GM21381 (cell line): Measurements from ENCODE around the gene BEGAIN.

ENCODE experiments used
- ATAC-seq: cut with Tn5 transposase; IDR thresholded peaks from one replicate; pipeline ENCODE4 v1.9.1; 2021; ENCODE audit warnings: mild to moderate bottlenecking, moderate library complexity; ENCODE audit not compliant: unreplicated experiment

BEGAIN gene

GRCh38 chr14:100584056-100585031 is 2.9 kb downstream of the BEGAIN start:
- ATAC-seq: no peak

- no peak for ATAC-seq
These were observed 4.0 kb downstream of the BEGAIN start for GRCh38 chr14:100583245-100583644.

DNA sequence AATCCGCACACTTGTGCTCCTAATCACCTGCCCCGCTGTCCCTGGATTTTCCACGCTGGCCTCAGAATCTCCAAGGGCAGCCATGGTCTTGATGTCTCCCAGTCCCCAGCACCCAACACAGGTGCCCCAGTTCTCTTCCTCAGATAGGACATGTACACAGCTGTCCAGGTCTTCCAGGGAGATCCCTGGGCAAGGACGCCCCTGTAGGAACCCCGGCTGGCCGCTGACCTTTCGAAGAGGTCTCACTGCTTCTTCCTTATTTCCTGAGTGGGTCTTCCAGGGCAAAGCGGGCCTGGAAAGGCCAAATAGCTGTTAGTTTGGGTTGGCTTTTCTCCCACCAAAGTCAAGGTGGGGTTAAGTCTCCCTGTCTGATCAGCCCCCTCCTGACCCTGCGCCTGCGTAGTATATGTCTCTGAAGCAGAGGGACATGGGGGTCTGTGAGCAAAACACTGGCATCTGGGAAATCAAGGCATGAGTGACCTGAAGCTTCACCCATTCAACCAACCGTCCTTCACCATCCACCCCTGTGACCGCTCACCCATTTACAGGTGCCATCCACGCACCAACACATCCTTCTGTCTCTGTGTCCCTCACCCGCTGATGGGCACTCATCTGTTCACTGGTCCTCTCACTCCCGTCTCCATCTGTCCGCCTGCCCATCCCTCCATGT is 4.6 kb downstream of the BEGAIN start:
- ATAC-seq: no peak

GRCh38 chr14:100581228-100582145 is 5.7 kb downstream of the BEGAIN start:
- no peak for ATAC-seq

GRCh38 chr14:100580316-100581227 is 6.6 kb downstream of the BEGAIN start:
- ATAC-seq: no peak

DNA sequence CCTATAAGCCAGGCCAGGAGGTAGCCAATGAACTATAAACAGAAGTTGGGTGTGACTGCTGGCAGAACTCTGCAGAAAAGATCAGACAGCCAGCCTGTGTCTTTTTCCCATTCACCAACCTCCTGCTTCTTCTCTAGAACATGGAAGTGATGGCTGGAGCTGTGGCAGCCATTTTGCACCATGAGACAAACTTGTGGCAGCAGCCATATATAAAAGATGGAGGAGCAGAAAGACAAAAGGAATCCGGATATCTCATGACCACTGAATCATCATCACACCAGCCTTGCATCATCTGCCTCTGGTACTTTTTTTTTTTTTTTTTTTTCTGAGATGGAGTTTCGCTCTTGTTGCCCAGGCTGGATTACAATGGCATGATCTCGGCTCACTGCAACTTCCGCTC is 8.7 kb downstream of the BEGAIN start:
- ATAC-seq: no peak

GRCh38 chr14:100577986-100578431 is 9.2 kb downstream of the BEGAIN start:
- ATAC-seq: no peak

DNA sequence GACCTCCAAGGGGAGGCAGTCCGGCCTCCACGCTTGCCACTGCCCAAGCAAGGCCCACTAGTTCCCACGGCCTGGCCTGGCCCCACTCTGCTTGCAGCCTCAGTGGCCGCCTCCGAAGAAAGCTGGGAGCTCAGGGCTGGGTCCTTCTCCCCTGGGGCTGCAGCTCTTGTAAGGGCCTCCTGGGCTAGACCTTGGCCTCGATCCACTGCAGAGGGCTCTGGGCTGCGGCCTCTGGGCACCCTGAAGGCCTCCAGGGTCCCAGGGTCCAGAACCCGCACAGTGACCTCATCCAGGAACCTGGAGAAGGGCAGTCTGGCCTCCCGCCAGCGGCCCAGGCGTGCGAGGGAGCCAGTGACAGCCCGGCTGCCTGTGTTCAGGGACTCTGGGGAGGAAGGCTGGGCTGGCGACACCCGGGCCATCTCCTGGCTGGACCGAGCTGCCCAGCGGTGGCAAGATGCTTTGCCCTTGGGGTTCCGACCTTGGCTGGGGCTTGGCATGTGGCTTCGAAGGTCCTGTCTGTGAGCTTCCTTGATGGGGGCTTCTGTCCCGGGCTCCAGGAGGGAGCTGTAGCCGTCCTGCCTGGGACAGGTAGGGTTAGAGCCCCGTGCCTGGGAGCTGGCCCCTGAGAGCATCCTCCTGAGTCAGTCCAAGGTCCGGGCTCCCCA is 9.8 kb downstream of the BEGAIN start:
- ATAC-seq: no peak

GRCh38 chr14:100576091-100577085 is 10.8 kb downstream of the BEGAIN start:
- ATAC-seq: no peak

DNA sequence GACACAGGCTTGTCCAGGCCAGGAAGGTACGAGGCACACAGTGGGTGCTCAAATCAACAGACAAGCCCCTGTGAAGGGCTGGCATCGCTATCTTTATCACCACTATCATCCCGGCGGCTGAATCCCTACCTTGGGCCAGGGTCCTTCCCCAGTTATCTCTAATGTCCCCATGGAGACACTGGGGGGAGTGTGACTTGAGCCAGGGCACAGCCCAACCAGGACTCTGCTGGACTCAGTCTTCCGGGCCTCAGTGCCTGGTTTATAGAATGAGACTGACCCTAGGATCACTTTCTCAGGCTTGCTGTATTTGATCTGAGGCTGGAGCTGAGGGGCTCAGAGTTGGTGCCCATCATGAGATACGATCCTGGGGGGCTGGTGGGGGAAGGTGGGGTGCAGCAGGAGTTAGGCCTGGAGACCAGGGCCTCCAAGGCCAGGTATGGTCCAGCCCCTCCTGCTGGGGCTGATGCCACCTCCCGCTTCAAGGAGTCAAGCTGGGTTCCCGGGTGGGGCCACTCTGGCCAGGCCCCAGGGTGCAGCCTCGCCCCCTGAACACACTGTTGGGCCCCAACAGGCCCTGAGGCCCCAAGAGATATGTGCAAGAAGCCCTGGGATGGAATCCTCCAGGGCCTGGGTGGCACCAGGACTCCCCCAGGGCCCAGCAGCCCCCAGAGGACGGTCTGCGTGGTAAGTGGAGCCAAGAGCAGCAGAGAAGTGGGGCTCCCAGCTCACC is 11.8 kb downstream of the BEGAIN start:
- ATAC-seq: no peak

GRCh38 chr14:100574642-100575031 is 12.6 kb downstream of the BEGAIN start:
- ATAC-seq: no peak

GRCh38 chr14:100573757-100574641 is 13.2 kb downstream of the BEGAIN start:
- no peak for ATAC-seq

GRCh38 chr14:100573002-100573756 is 14.0 kb downstream of the BEGAIN start:
- no peak for ATAC-seq

DNA sequence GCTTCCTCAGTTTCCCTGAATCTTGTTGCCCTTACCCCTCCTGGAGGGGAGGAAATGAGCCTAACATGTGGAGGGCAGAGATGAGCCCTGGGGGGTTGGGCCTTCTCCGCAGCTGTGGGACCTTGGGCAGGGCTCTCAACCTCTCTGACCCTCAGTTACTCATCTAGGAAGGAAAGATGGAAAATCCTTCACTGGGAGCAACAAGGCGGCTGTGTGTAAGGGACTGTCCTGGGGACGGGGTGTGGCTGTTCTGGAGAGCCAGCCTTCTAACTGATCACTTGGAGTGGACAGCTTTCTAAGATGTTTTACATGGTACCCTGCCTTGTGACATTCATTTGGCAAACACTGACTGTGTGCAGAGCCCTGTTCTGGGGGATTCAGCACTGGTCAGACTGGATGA is 14.7 kb downstream of the BEGAIN start:
- ATAC-seq: no peak

DNA sequence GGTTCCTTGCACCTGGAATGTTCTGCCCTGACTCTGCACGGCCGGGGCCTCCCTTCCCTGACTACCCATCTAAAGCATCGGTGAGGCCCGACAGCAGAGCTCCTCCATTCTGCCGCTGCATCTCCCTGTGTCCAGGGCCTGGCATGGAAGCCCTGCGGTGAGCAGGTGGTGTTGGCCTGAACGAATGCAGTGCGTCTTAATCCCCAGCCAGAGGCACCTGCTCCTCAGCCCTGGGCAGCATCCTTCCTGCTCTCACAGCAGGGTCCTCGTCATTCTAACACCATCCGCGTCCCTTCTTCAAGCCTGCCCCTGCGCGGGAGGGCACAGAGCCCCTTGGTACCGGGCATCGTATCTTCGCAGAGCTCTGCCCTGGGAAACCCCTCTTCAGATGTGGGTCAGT is 15.4 kb downstream of the BEGAIN start:
- ATAC-seq: no peak
